Measurements from ENCODE around the gene KDM6B.

Gene KDM6B

DNA sequence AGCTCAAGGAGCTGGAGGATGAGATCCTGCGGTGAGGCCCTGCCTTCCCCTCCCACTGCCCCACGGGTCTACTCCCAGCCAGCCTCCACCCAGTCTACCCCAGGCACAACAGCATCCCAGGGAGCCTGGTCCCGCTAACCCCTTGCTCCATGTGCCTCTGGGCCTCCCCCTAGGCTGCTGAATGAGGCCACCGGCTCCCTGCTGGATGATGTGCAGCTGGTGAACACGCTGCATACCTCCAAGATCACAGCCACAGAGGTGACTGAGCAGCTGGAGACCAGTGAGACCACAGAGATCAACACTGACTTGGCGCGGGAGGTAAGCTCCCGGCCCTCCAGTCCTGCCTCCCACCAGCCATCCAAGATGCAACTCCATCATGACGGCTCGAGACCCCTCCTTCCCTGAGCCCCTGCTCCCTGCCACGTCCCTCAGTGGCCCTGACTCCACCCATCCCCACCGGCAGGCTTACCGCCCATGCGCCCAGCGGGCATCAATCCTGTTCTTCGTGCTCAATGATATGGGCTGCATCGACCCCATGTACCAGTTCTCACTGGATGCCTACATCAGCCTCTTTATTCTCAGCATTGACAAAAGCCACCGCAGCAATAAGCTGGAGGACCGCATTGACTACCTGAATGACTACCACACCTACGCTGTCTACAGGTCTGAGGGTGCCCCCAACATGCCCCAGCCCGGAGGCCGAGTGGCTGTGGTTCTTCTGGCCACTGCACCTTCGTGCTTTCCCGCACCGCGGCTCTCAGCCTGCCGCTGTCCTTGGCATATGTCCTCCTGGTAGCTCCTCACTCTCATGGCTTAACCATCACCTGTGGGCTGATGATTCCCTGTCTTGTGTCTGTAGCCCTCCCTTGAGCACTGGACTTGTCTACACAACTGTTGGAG is 15.0 kb upstream of the KDM6B start:
- Histone ChIP-seq H3K36me3 (ENCODE audit: control insufficient read depth in 2 of 2, insufficient read depth in 1 of 2, low read length in 2 of 2) (no peaks in the 10 kb centered on the region), H3K9me3 (ENCODE audit: control insufficient read depth, insufficient read depth, low read depth, low read length) (no peaks in the 10 kb centered on the region), H3K27ac (ENCODE audit: extremely low read depth, low read depth, low read length) (no peak overlapping the region), H3K4me1 (ENCODE audit: control insufficient read depth, insufficient read depth, low read length) (no peaks in the 10 kb centered on the region), H3K4me3 (ENCODE audit: low read depth, low read length) (no peak overlapping the region)
- POLR2A ChIA-PET: no interaction called here
- CTCF ChIA-PET: interaction anchor here (0.6 to 4.0 kb wide), 13 partner anchors 14 to 461 kb away, joined by 3 to 40 read pairs (median 4); partner anchors contain the start of genes KDM6B and NAA38
- TF ChIP-seq ZIC2 (tag by site-specific recombination; IDR thresholded peaks at IDR 0.05) (peak; percentile 99), ZBTB44 (tag by site-specific recombination; IDR thresholded peaks at IDR 0.05) (no peak)

DNA sequence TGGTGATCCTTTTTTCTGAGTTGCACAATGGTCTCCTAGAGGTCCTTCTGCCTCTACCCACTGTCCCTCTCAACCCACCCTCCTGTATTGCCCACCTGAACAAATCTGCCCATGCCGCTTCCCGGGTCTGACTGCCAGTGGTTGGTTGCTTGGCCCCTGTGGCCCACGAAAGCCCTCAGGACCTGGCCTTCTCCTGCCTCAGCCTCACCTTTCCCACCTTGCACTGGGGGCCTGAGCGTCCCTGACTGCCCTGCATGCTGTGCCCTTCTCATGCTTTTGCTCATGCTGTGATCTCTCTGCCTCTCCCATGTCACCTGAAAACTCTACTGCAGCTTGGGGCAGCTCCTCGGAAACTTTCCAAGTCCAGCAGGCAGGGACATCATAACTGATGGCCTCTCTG is 13.8 kb upstream of the KDM6B start:
- no peak for TF ChIP-seq ZNF292 (tag by site-specific recombination; IDR thresholded peaks at IDR 0.05; ENCODE audit: borderline replicate concordance, low read depth)
- TF ChIP-seq ZNF324 (tag by site-specific recombination; IDR thresholded peaks at IDR 0.05): no peak
- CTCF ChIA-PET: interaction anchor here (0.6 to 4.0 kb wide), 14 partner anchors 15 to 239 kb away, joined by 3 to 40 read pairs (median 3); no protein-coding TSS in a partner anchor

DNA sequence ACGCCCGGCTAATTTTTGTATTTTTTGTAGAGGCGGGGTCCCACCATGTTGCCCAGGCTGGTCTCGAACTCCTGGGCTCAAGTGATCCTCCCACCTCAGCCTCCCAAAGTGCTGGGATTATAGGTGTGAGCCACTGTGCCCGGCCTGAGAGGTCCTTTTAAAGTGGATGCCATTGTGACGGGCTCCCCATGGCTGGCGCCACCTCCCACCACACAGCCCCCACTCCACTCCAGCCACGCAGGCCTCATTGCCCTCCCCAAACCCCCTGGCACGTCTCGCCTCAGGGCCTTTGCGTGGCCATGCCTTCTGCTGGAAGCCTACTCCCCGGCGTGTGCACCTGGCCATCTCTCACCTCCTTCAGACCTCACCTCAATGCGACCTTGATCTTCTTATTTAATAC is 11.9 kb upstream of the KDM6B start:
- TF ChIP-seq PRDM1 (tag by site-specific recombination; IDR thresholded peaks at IDR 0.05) (no peak), EGR2 (tag by site-specific recombination; IDR thresholded peaks at IDR 0.05; ENCODE audit: low read depth) (no peak), KLF1 (tag by site-specific recombination; IDR thresholded peaks at IDR 0.05) (no peak), ZNF292 (tag by site-specific recombination; IDR thresholded peaks at IDR 0.05; ENCODE audit: borderline replicate concordance, low read depth) (no peak), ZBTB11 (tag by site-specific recombination; conservative IDR thresholded peaks at IDR 0.05; ENCODE audit: low read depth) (no peak), ZNF362 (tag by site-specific recombination; IDR thresholded peaks at IDR 0.05) (no peak), ZNF394 (tag by site-specific recombination; IDR thresholded peaks at IDR 0.05; ENCODE audit: borderline replicate concordance) (no peak)
- Histone ChIP-seq H3K9me3 (ENCODE audit: control insufficient read depth, insufficient read depth, low read depth, low read length) (no peaks in the 10 kb centered on the region), H3K27ac (ENCODE audit: extremely low read depth, low read depth, low read length) (no peak overlapping the region), H3K4me1 (ENCODE audit: control insufficient read depth, insufficient read depth, low read length) (no peaks in the 10 kb centered on the region), H3K4me3 (ENCODE audit: low read depth, low read length) (no peak overlapping the region), H3K36me3 (ENCODE audit: control insufficient read depth in 2 of 2, insufficient read depth in 1 of 2, low read length in 2 of 2) (no peaks in the 10 kb centered on the region)
- CTCF ChIA-PET: interaction anchor here (0.6 to 3.4 kb wide), 17 partner anchors 9 to 235 kb away, joined by 3 to 28 read pairs (median 5); partner anchors contain the start of genes KDM6B, NAA38 and TMEM88
- POLR2A ChIA-PET: interaction anchor here (1.4 kb wide), 1 partner anchor 20 kb away, joined by 4 read pairs; no protein-coding TSS in a partner anchor

More for the DNA sequence above, 13.8 kb upstream of the KDM6B start:
- H3K9me3 ChIP-seq (ENCODE audit: control insufficient read depth, insufficient read depth, low read depth, low read length): no peaks in the 10 kb centered on the region
- POLR2A ChIA-PET: interaction anchor here (1.9 kb wide), 1 partner anchor 22 kb away, joined by 4 read pairs; no protein-coding TSS in a partner anchor
- no peak overlapping the region for H3K4me3 ChIP-seq (ENCODE audit: low read depth, low read length)
- H3K36me3 ChIP-seq (ENCODE audit: control insufficient read depth in 2 of 2, insufficient read depth in 1 of 2, low read length in 2 of 2): no peaks in the 10 kb centered on the region
- no peaks in the 10 kb centered on the region for H3K4me1 ChIP-seq (ENCODE audit: control insufficient read depth, insufficient read depth, low read length)
- H3K27ac ChIP-seq (ENCODE audit: extremely low read depth, low read depth, low read length): no peak overlapping the region
